ENCODE measurements around the gene NBPF11.
"Not testable (repeated sequence)": the region's sequence is repeated elsewhere in the genome, so short reads cannot be mapped to it uniquely, and the experiment has no call there.

GRCh38 chr1:148086196-148086595, 65.9 kb downstream of the NBPF11 start:
- not testable (repeated sequence) for TF ChIP-seq CTCF, POLR2A, EP300, POLR2AphosphoS5 (IDR thresholded peaks at IDR 0.05)
